MM.1S (cell line): Measurements from ENCODE around the gene ASPRV1.

ENCODE experiments used
- DNase-seq: peaks from one replicate; pipeline ENCODE4 v3.0.0-alpha.2; 2015
- H2AFZ ChIP-seq: fragments of 300-600 bp; sonication (generic); 2 replicates; pipeline ENCODE4 v1.6.0; 2016; ENCODE audit warnings: antibody characterized with exemption, low read length
- H3F3A ChIP-seq: fragments of 300-600 bp; sonication (generic); 2 replicates; pipeline ENCODE4 v1.6.1; 2016; ENCODE audit warnings: mild to moderate bottlenecking, antibody characterized with exemption, low read length, moderate library complexity, mixed read lengths; ENCODE audit not compliant: insufficient read depth
- H3K27ac ChIP-seq: fragments of 300-600 bp; sonication (generic); 2 replicates; pipeline ENCODE4 v1.5.1; 2016; ENCODE audit warnings: mild to moderate bottlenecking, low read length
- H3K27me3 ChIP-seq: fragments of 300-600 bp; sonication (generic); replicated peaks from 2 replicates; pipeline ENCODE4 v1.6.0; 2016; ENCODE audit warnings: low read length; ENCODE audit not compliant: insufficient read depth
- H3K36me3 ChIP-seq: fragments of 300-600 bp; sonication (generic); replicated peaks from 2 replicates; pipeline ENCODE4 v1.6.1; 2016; ENCODE audit warnings: mild to moderate bottlenecking, low read length, mixed read lengths; ENCODE audit not compliant: insufficient read depth
- H3K4me1 ChIP-seq: fragments of 300-600 bp; sonication (generic); 2 replicates; pipeline ENCODE4 v1.6.1; 2016; ENCODE audit warnings: low read length, mixed read lengths
- H3K4me2 ChIP-seq: fragments of 300-600 bp; sonication (generic); 2 replicates; pipeline ENCODE4 v1.6.0; 2016; ENCODE audit warnings: low read depth, low read length
- H3K4me3 ChIP-seq: fragments of 300-600 bp; sonication (generic); 2 replicates; pipeline ENCODE4 v1.5.1; 2016; ENCODE audit warnings: low read length, mixed read lengths
- H3K79me2 ChIP-seq: fragments of 300-600 bp; sonication (generic); 2 replicates; pipeline ENCODE4 v1.6.1; 2016; ENCODE audit warnings: mixed run types, low read length, mixed read lengths
- H3K9ac ChIP-seq: fragments of 300-600 bp; sonication (generic); 2 replicates; pipeline ENCODE4 v1.6.1; 2016; ENCODE audit warnings: low read length, mixed read lengths
- H3K9me2 ChIP-seq: fragments of 300-600 bp; sonication (generic); replicated peaks from 2 replicates; pipeline ENCODE4 v1.6.1; 2016; ENCODE audit warnings: mild to moderate bottlenecking, low read length, mixed read lengths; ENCODE audit not compliant: insufficient read depth
- H3K9me3 ChIP-seq: fragments of 300-600 bp; sonication (generic); replicated peaks from 2 replicates; pipeline ENCODE4 v1.6.1; 2016; ENCODE audit warnings: mild to moderate bottlenecking, low read length, mixed read lengths; ENCODE audit not compliant: insufficient read depth
- H4K20me1 ChIP-seq: fragments of 300-600 bp; sonication (generic); 2 replicates; pipeline ENCODE4 v1.6.1; 2016; ENCODE audit warnings: mild to moderate bottlenecking, low read length, moderate library complexity, mixed read lengths; ENCODE audit not compliant: insufficient read depth
- CTCF ChIP-seq: fragments of 300-600 bp; sonication (generic); IDR thresholded peaks from 2 replicates; pipeline ENCODE4 v1.5.1; 2016; ENCODE audit warnings: antibody characterized with exemption, low read length, mixed read lengths
- EZH2 ChIP-seq: fragments of 300-600 bp; sonication (generic); optimal IDR thresholded peaks from 2 replicates; pipeline ENCODE3; 2017; ENCODE audit warnings: low read depth, mild to moderate bottlenecking, antibody characterized with exemption, low read length, mixed read lengths
- EZH2phosphoT487 ChIP-seq: fragments of 300-600 bp; sonication (generic); IDR thresholded peaks from 2 replicates; pipeline ENCODE4 v1.6.1; 2018; ENCODE audit warnings: antibody characterized with exemption, low read length

Gene ASPRV1

GRCh38 chr2:69968609-69969008 lies 7.2 kb upstream of the ASPRV1 start:
- no peaks in the 10 kb centered on the region for H3K27me3 ChIP-seq
- H3K9ac ChIP-seq = no peak overlapping the region
- H3K9me2 ChIP-seq = no peaks in the 10 kb centered on the region
- no peaks in the 10 kb centered on the region for H3F3A ChIP-seq
- H3K79me2 ChIP-seq = no peaks in the 10 kb centered on the region
- no peak overlapping the region for H3K27ac ChIP-seq
- H3K4me3 ChIP-seq = no peak overlapping the region
- no peaks in the 10 kb centered on the region for H4K20me1 ChIP-seq
- no peak overlapping the region for H3K4me2 ChIP-seq
- H3K9me3 ChIP-seq = no peaks in the 10 kb centered on the region
- no peak for TF ChIP-seq EZH2
- no peak for TF ChIP-seq CTCF
- TF ChIP-seq EZH2phosphoT487 = no peak
- no peak overlapping the region for H2AFZ ChIP-seq
- no peaks in the 10 kb centered on the region for H3K36me3 ChIP-seq
- no peaks in the 10 kb centered on the region for H3K4me1 ChIP-seq
- no peak for DNase-seq

- Histone ChIP-seq H3K36me3 (no peaks in the 10 kb centered on the region), H2AFZ (no peak overlapping the region), H3K9me2 (no peaks in the 10 kb centered on the region), H4K20me1 (no peaks in the 10 kb centered on the region), H3K4me2 (no peak overlapping the region), H3K27me3 (no peaks in the 10 kb centered on the region), H3K4me3 (no peak overlapping the region), H3K79me2 (no peaks in the 10 kb centered on the region), H3K9me3 (no peaks in the 10 kb centered on the region), H3K4me1 (no peaks in the 10 kb centered on the region), H3K9ac (no peak overlapping the region), H3K27ac (no peak overlapping the region), H3F3A (no peaks in the 10 kb centered on the region)
- TF ChIP-seq EZH2phosphoT487 (no peak), EZH2 (no peak), CTCF (no peak)
- no peak for DNase-seq
These were observed 5.1 kb upstream of the ASPRV1 start for GRCh38 chr2:69966496-69966895.

GRCh38 chr2:69965756-69966445 lies 4.5 kb upstream of the ASPRV1 start:
- Histone ChIP-seq H3K4me2 (no peak overlapping the region), H3K9me2 (no peaks in the 10 kb centered on the region), H3K27me3 (no peaks in the 10 kb centered on the region), H3K79me2 (no peaks in the 10 kb centered on the region), H3K27ac (no peak overlapping the region), H3K4me1 (no peaks in the 10 kb centered on the region), H4K20me1 (no peaks in the 10 kb centered on the region), H3K4me3 (no peak overlapping the region), H3K9me3 (no peaks in the 10 kb centered on the region), H2AFZ (no peak overlapping the region), H3K9ac (no peak overlapping the region), H3K36me3 (no peaks in the 10 kb centered on the region), H3F3A (no peaks in the 10 kb centered on the region)
- TF ChIP-seq EZH2 (no peak), CTCF (no peak), EZH2phosphoT487 (no peak)
- DNase-seq = no peak
